Right ventricle myocardium inferior (tissue), 1 donor: ENCODE results near the gene CDK15. TPM values are rescaled to one million over a fixed set of nuclear protein-coding genes. Genes with fewer than 3 reads are reported as not detected.
"Not testable (repeated sequence)": the region's sequence is repeated elsewhere in the genome, so short reads cannot be mapped to it uniquely, and the experiment has no call there.

Source experiments
- ATAC-seq: fragments of 200-7000 bp; cut with Tn5 transposase; one replicate; pipeline ENCODE4 v1.9.1; 2020; ENCODE audit warnings: mild to moderate bottlenecking, moderate library complexity
- DNase-seq: peaks from one replicate; pipeline ENCODE4 v3.0.0; 2021; ENCODE audit errors: missing footprints
- intact Hi-C: fragments of 100-400 bp; cut with DNase I; formaldehyde crosslinking; loops from one replicate; pipeline ENCODE4 v1.11.0; 2022
- long read RNA-seq: library from polyadenylated mRNA; unstranded; transcript quantifications from one replicate; pipeline ENCODE4 v2.0.0, GENCODE V29; 2021
- total RNA-seq: library from RNA; stranded (reverse); fragmentation: NEBNext Ultra II Directional; extraction: Animal tissue kit (Norgen Biotek cat#: 25700); gene quantifications from one replicate; pipeline ENCODE4 v1.2.1, GENCODE V29; 2021
- donor health status: DM: no; HTN: yes; CAD: no; lungs with severe emphysema.

The CDK15 gene
- 0.35 TPM for total RNA-seq
- long read RNA-seq = 0 reads

- ATAC-seq = peak; percentile 72
- no peak for DNase-seq
- intact Hi-C loops = no loop called here
Observed at GRCh38 chr2:201806442-201807170, at the start of gene CDK15. Gene CDK15 (plus strand): TSS chr2:201806537. CDS start chr2:201806665, 128 bp downstream.

- intact Hi-C loops = no loop called here
- no peak for DNase-seq
- ATAC-seq = no peak
Observed at GRCh38 chr2:201758234-201758633, 48.1 kb upstream of the CDK15 start.

GRCh38 chr2:201758873-201759272 lies 47.5 kb upstream of the CDK15 start:
- ATAC-seq = no peak
- intact Hi-C loops = no loop called here
- no peak for DNase-seq

GRCh38 chr2:201759567-201759966 lies 46.8 kb upstream of the CDK15 start:
- DNase-seq = no peak
- intact Hi-C loops = no loop called here
- ATAC-seq = no peak

GRCh38 chr2:201761101-201761500 lies 45.2 kb upstream of the CDK15 start:
- intact Hi-C loops = no loop called here
- no peak for DNase-seq
- no peak for ATAC-seq

- DNase-seq, ATAC-seq, intact Hi-C loops: not testable (repeated sequence)
Observed at GRCh38 chr2:201764469-201764868, 41.9 kb upstream of the CDK15 start.

GRCh38 chr2:201765799-201766198 lies 40.5 kb upstream of the CDK15 start:
- DNase-seq (no peak), ATAC-seq (peak; percentile 44)
- intact Hi-C loops = no loop called here

- intact Hi-C loops = no loop called here
- no peak for ATAC-seq
- DNase-seq = no peak
Observed at GRCh38 chr2:201768918-201769317, 37.4 kb upstream of the CDK15 start.

- ATAC-seq (no peak), DNase-seq (no peak)
- intact Hi-C loops = no loop called here
Observed at GRCh38 chr2:201769666-201770373, 36.5 kb upstream of the CDK15 start.

- DNase-seq (no peak), ATAC-seq (no peak)
- intact Hi-C loops = no loop called here
Observed at GRCh38 chr2:201773990-201774389, 32.3 kb upstream of the CDK15 start.

GRCh38 chr2:201774546-201774945 lies 31.8 kb upstream of the CDK15 start:
- no peak for DNase-seq
- ATAC-seq = no peak
- intact Hi-C loops = no loop called here

- DNase-seq = no peak
- ATAC-seq = no peak
- intact Hi-C loops = no loop called here
Observed at GRCh38 chr2:201775326-201775725, 31.0 kb upstream of the CDK15 start.

GRCh38 chr2:201777043-201777442 lies 29.3 kb upstream of the CDK15 start:
- ATAC-seq (no peak), DNase-seq (no peak)
- intact Hi-C loops = no loop called here

GRCh38 chr2:201777869-201778268 lies 28.5 kb upstream of the CDK15 start:
- ATAC-seq = no peak
- intact Hi-C loops = no loop called here

GRCh38 chr2:201779901-201780673 lies 26.2 kb upstream of the CDK15 start:
- DNase-seq = peak; percentile 83
- ATAC-seq = peak; percentile 19
- intact Hi-C loops = loop anchor here (5.0 kb wide), 1 partner anchor 257 kb away; no protein-coding TSS in a partner anchor

More at GRCh38 chr2:201777869-201778268, 28.5 kb upstream of the CDK15 start:
- no peak for DNase-seq

- ATAC-seq (peak; percentile 97), DNase-seq (peak; percentile 98)
- intact Hi-C loops = loop anchor here (5.0 kb wide), 1 partner anchor 256 kb away; no protein-coding TSS in a partner anchor
Observed at GRCh38 chr2:201780674-201781493, 25.5 kb upstream of the CDK15 start, which contains the start of gene ALS2. Gene ALS2 (minus strand): TSS chr2:201780933. CDS start chr2:201768885, 12,048 bp downstream.

GRCh38 chr2:201781557-201782051 lies 24.7 kb upstream of the CDK15 start:
- intact Hi-C loops = loop anchor here (5.0 kb wide), 1 partner anchor 256 kb away; no protein-coding TSS in a partner anchor
- DNase-seq = no peak
- ATAC-seq = peak; percentile 1

- intact Hi-C loops = loop anchor here (5.0 kb wide), 1 partner anchor 253 kb away; no protein-coding TSS in a partner anchor
- no peak for DNase-seq
- no peak for ATAC-seq
Observed at GRCh38 chr2:201784563-201784962, 21.8 kb upstream of the CDK15 start.
